Limb (tissue), 2 donors: ENCODE results near the gene NPIPA5.
"Not testable (repeated sequence)": the region's sequence is repeated elsewhere in the genome, so short reads cannot be mapped to it uniquely, and the experiment has no call there.

Source experiments
- DNase-seq, 2 donors: peaks; one replicate each; pipeline ENCODE4 v3.0.0-alpha.2; 2016; ENCODE audit errors: extremely low spot score in 2 of 2

NPIPA5 gene

GRCh38 chr16:15393025-15393424 is 14.9 kb upstream of the NPIPA5 start:
- not testable (repeated sequence) for DNase-seq

DNA sequence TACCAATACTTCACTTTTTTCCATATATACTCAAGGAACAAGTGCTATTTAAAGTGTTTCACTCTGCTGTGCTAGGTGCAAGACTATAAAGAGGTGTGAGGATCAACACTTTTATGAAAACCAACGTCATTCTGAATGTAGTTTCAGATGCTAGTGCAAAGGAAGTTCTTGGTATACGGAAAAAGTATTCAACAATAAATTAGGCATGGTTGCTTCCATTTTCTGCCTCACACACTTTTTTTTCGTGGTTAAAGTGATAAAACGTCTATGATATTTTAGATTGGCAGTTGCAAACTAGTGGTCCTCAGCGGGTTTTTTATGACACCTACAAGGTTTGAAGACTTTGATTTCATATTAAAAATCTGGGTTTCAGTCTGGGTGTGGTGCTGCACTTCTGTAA is 11.8 kb upstream of the NPIPA5 start:
- not testable (repeated sequence) for DNase-seq

DNA sequence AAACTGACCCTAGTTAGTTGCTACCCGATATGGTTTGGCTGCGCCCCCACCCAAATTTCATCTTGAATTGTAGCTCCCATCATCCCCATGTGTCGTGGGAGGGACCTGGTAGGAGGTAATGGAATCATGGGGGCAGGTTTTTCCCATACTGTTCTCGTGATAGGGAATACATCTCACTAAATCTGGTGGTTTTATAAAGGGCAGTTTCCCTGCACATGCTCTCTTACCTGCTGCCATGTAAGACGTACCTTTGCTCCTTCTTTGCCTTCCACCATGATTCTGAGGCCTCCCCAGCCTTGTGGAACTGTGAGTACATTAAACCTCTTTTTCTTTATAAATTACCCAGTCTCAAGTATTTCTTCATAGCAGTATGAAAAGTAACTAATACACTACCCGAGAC is 10.0 kb upstream of the NPIPA5 start:
- DNase-seq = not testable (repeated sequence)

DNA sequence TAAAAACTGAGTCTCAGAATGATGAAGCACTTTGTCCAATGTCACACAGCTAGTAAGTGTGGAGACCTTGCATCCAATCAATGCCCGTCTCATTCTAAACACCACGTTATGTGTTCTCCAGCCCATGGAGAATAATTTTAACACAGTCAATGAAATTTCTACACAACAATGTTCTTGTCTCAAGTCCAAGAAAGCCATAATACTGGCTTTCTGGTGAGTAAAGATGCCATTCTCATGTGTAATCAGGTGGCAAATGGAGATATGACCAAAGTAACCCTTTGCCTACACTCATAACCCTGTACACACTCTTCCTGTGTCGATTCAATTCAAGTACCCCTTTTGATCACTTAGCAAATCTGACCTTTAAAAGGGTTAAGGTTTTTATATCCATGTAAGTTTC is 4.7 kb upstream of the NPIPA5 start:
- DNase-seq = not testable (repeated sequence)

GRCh38 chr16:15357495-15357894 is 20.6 kb downstream of the NPIPA5 start:
- DNase-seq = not testable (repeated sequence)

DNA sequence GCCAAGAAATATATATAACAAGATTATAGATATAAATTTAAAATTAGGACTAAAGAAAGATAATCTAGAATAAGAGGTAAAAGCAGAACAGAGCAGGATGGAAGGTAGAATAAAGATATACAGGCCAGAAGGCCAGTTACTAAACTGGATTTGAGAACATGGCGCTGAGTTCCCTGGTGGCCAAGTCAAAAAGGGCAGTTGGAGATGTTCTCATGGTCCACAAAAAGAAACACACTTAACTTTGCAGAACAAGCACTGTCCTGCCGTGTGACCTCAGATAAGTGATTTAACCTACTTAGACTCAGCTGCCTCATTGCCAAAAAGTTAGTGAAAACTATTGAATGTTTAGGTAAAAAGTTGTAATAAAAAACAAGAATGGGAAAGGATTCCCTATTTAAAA is 23.2 kb downstream of the NPIPA5 start:
- DNase-seq = not testable (repeated sequence)

GRCh38 chr16:15352852-15353251 is 25.2 kb downstream of the NPIPA5 start:
- DNase-seq = not testable (repeated sequence)

GRCh38 chr16:15351745-15352144 is 26.3 kb downstream of the NPIPA5 start:
- DNase-seq = not testable (repeated sequence)

DNA sequence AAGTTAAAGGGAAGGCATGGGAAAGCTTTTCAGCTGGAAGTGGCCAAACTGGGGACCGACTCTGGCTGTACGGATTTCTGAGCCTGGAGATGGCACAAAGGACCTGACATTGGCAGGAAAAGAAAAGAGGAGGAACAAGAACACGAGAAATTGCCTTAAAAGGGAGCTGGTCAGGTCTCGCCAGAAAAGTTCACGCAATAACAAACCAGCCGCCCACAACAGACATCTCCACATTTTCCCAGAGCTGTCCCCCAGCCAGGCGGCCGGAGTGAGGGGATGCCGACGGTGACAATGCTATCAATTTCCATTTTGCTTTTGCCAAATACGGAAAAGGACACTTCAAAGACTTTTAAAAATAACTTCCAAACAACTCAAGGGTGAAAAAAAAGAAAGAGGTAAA is 26.8 kb downstream of the NPIPA5 start:
- DNase-seq = not testable (repeated sequence)

DNA sequence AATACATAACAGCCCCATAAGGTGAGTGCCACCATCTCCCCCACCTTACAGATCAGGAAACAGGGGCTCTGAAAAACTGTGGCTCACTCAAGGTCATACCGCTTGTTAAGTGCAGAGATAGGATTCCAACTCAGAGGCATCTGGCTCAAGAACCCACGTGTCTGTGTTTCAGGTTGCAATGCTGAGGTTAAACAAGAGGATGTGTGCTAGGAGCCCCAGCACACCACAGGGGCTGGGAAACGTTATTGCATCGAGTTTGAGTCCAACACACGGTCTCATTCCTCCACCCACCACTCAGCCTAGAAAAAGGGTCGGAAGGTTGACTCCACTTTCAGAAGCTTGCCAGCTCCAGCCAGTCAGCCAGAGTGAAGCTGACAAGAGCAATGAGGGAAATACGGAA is 29.4 kb downstream of the NPIPA5 start:
- not testable (repeated sequence) for DNase-seq

DNA sequence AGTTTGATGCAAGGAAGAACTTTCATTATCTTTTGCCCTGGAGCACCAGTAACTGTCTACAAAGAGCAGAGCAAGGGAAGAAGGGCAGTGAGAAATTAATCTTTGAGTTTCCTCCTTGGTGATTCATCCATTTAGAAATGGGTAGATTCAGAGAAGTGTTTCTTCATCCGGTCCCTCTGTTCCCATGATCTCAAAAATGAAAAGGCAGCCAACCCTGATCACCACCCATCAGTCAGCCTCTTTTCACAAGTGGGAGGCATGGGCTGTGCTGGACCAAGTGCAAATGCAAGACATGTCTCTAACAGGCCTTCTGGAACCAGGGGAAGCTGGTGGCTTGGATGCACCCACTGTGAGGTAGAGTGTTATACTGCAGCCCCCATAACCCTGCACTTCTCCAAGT is 35.8 kb downstream of the NPIPA5 start:
- not testable (repeated sequence) for DNase-seq

DNA sequence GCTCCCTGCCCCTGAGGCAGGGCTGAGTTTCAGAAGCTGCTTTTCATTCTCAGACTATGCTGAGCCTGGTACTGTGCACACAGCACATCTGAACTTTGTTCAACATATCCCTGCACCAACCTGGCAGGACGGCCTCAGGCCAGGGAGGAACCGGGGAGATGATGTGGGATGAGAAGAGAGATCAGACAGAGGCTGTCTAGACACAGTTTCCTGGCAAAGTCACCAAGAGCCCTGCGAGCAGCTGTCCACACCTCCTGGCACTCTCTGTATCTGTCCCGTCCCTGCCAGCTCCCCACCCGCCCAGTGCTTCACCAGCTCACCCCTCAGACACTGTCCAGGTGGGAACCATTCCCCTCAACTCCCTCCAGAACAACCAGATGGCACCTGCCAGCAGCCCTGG is 39.1 kb downstream of the NPIPA5 start:
- DNase-seq = not testable (repeated sequence)

DNA sequence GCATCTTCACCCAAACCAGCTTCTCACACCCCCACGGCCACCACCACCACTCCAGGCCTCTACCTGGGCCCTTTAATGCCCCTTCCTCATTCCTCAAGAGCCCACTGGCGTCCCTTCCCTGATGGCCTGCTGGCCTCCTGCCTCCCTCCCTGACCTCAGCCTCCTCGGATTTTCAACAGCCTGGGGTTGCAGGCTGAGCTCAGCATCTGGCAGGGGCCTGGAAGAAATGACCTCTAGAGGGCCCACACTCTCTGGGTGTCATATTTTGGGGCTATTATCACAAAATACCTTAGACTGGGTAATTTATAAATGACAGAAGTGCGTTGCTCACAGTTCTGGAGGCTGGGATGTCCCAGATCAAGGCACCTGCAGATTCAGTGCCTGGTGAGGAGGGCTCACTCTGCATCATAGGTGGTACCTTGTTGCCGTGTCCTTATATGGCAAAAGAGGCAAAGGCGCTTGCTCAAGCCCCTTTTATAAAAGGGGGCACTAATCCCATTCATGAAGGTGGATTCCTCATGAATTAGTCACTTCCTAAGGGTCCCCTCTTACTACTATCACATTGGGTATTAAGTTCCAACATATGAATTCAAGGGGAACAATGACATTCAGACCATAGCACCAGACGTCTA is 40.0 kb downstream of the NPIPA5 start:
- not testable (repeated sequence) for DNase-seq

- not testable (repeated sequence) for DNase-seq
Observed at GRCh38 chr16:15335609-15336008, 42.5 kb downstream of the NPIPA5 start.

GRCh38 chr16:15333969-15334368 is 44.1 kb downstream of the NPIPA5 start:
- not testable (repeated sequence) for DNase-seq

DNA sequence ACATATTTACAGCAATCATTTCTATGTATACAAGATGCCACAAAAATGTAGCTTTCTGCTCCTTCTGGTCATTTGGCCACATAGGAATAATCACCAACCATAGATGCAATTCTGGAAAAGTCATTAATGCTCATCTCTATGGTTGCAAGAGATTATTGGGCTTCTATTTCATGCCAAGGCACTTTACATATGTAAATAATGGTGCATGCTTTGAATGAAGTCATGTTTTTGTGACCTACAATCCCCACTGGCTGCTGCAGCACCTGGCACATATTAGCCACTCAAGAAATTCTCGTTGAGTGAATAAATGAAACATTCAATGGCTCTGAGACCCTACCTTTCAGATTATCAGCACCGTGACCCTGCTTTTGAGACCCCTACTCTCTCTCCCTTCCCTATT is 47.1 kb downstream of the NPIPA5 start:
- not testable (repeated sequence) for DNase-seq

GRCh38 chr16:15324954-15325353 is 53.1 kb downstream of the NPIPA5 start:
- DNase-seq = not testable (repeated sequence)

DNA sequence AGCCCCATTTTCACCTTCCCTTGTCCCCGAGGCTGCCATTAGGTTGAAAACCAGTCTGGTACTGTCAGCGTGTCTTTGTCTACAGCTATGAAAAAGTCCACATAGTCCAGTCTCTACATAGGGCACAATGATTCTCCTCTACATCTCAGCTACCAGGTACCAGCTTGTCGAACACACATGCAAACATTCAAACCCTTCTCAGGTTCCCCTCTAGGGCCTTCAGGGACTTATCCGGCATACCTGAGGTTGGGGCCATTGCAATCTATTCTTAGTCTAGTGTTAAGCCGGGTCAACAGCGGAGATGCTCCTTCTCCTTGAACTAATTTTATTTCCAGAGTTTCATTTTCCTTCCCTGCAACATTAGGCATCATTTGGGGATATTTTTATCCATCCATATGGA is 54.7 kb downstream of the NPIPA5 start:
- not testable (repeated sequence) for DNase-seq

DNA sequence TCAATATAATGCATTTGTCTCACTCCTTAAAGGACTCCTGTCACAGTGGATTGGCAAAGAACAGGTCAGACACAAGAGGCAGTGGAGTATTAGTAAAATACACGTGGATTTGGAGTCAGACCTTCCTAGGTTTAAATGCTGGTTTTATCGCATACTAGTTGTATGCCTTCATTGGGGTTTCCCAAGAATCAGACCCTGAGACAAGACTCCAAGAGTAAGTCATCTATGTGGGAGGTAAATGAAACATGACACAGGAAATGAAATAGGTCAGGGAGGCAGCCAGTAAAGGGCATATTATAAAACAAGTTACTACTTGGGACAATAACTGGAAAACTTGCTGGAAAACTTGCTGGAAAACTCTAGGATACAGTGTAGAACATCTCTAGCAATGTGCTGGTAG is 56.9 kb downstream of the NPIPA5 start:
- DNase-seq = not testable (repeated sequence)

DNA sequence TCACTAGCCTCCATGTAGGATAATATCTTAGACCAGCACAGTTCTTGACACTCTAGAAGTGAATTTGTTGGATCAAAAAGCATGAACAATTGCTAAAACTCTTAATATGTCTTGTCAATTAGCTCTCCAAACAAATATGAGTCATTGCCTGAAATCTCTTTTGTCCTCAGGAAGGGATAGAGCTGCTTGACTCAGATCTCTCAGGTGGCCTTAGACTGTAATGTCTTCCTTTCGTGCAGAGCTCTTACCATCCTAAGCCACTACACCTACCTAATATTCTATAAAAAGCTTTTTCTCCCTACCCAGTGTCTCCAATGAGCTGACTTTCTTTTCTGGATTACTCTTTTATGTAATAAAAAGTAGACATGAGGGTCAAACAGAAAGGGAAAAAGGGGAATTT is 63.5 kb downstream of the NPIPA5 start:
- not testable (repeated sequence) for DNase-seq
